Measurements from ENCODE around the gene INIP. TPM values are rescaled to one million over a fixed set of nuclear protein-coding genes. Genes with fewer than 3 reads are reported as not detected.

INIP gene
- total RNA-seq, 1 donor: 15.6 TPM

- no peak for DNase-seq (ENCODE audit: insufficient read length, low spot score, missing footprints)
- H3K79me2 ChIP-seq (ENCODE audit: insufficient read depth, low read length): peaks cover 40% of the 10 kb centered on the region
- peaks cover 3% of the 10 kb centered on the region for H3K36me3 ChIP-seq (ENCODE audit: insufficient read depth, low read length)
Measured at GRCh38 chr9:112705768-112706427, 12.0 kb downstream of the INIP start.

DNA sequence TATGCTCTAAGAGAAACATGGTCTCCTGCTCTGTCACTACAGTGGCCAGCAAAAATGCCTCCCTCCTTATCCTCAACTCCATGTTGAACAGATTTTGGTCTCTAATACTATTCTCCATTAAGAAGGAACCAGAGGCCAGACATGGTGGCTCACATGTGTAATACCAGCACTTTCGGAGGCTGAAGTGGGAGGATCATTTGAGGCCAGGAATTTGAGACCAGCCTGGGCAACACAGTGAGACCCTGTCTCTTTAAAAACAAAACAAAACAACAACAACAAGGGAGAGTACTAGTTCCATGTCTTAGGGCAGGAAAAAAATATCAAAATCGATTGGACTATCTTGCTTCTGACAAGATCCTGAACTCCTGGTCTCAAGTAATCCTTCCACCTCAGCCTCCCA is 14.6 kb downstream of the INIP start:
- Histone ChIP-seq H3K9me3 (ENCODE audit: low read depth, low read length) (no peaks in the 10 kb centered on the region), H3K27me3 (ENCODE audit: insufficient read depth, low read length) (no peaks in the 10 kb centered on the region), H4K20me1 (ENCODE audit: insufficient read depth, low read length) (peaks cover 3% of the 10 kb centered on the region), H3K79me2 (ENCODE audit: insufficient read depth, low read length) (peaks cover 23% of the 10 kb centered on the region), H3K36me3 (ENCODE audit: insufficient read depth, low read length) (no peaks in the 10 kb centered on the region), H2AFZ (ENCODE audit: low read length) (no peak overlapping the region), H3K4me2 (ENCODE audit: insufficient read depth, low read length) (no peak overlapping the region), H3K27ac (ENCODE audit: low read depth, low read length) (no peak overlapping the region), H3K4me3 (ENCODE audit: insufficient read depth, low read length) (no peak overlapping the region), H3K4me1 (ENCODE audit: insufficient read depth, low read length) (peaks cover 3% of the 10 kb centered on the region)
- TF ChIP-seq, protein P1, sequence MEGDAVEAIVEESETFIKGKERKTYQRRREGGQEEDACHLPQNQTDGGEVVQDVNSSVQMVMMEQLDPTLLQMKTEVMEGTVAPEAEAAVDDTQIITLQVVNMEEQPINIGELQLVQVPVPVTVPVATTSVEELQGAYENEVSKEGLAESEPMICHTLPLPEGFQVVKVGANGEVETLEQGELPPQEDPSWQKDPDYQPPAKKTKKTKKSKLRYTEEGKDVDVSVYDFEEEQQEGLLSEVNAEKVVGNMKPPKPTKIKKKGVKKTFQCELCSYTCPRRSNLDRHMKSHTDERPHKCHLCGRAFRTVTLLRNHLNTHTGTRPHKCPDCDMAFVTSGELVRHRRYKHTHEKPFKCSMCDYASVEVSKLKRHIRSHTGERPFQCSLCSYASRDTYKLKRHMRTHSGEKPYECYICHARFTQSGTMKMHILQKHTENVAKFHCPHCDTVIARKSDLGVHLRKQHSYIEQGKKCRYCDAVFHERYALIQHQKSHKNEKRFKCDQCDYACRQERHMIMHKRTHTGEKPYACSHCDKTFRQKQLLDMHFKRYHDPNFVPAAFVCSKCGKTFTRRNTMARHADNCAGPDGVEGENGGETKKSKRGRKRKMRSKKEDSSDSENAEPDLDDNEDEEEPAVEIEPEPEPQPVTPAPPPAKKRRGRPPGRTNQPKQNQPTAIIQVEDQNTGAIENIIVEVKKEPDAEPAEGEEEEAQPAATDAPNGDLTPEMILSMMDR (IDR thresholded peaks at IDR 0.05; ENCODE audit: extremely low read depth, low read depth, low read length): no peak
- DNase-seq (ENCODE audit: insufficient read length, low spot score, missing footprints): no peak

More at GRCh38 chr9:112705768-112706427, 12.0 kb downstream of the INIP start:
- H3K4me1 ChIP-seq (ENCODE audit: insufficient read depth, low read length): no peaks in the 10 kb centered on the region
- peaks cover 3% of the 10 kb centered on the region for H4K20me1 ChIP-seq (ENCODE audit: insufficient read depth, low read length)
- no peak overlapping the region for H2AFZ ChIP-seq (ENCODE audit: low read length)
- no peaks in the 10 kb centered on the region for H3K27me3 ChIP-seq (ENCODE audit: insufficient read depth, low read length)
- TF ChIP-seq, protein P1 (IDR thresholded peaks at IDR 0.05; ENCODE audit: extremely low read depth, low read depth, low read length): peak; percentile 49
- no peak overlapping the region for H3K27ac ChIP-seq (ENCODE audit: low read depth, low read length)
- no peak overlapping the region for H3K4me2 ChIP-seq (ENCODE audit: insufficient read depth, low read length)
- H3K4me3 ChIP-seq (ENCODE audit: insufficient read depth, low read length): no peak overlapping the region
- no peaks in the 10 kb centered on the region for H3K9me3 ChIP-seq (ENCODE audit: low read depth, low read length)

- no peak overlapping the region for H3K4me3 ChIP-seq (ENCODE audit: insufficient read depth, low read length)
- peaks cover 9% of the 10 kb centered on the region for H4K20me1 ChIP-seq (ENCODE audit: insufficient read depth, low read length)
- H3K4me2 ChIP-seq (ENCODE audit: insufficient read depth, low read length): no peak overlapping the region
- no peak overlapping the region for H2AFZ ChIP-seq (ENCODE audit: low read length)
- peak; percentile 38 for DNase-seq (ENCODE audit: insufficient read length, low spot score, missing footprints)
- no peaks in the 10 kb centered on the region for H3K9me3 ChIP-seq (ENCODE audit: low read depth, low read length)
- H3K27me3 ChIP-seq (ENCODE audit: insufficient read depth, low read length): no peaks in the 10 kb centered on the region
- peaks cover 9% of the 10 kb centered on the region for H3K36me3 ChIP-seq (ENCODE audit: insufficient read depth, low read length)
- TF ChIP-seq, protein P1 (IDR thresholded peaks at IDR 0.05; ENCODE audit: extremely low read depth, low read depth, low read length): no peak
- peaks cover 3% of the 10 kb centered on the region for H3K4me1 ChIP-seq (ENCODE audit: insufficient read depth, low read length)
- H3K27ac ChIP-seq (ENCODE audit: low read depth, low read length): peak overlapping the region; percentile 17
- peaks cover 19% of the 10 kb centered on the region for H3K79me2 ChIP-seq (ENCODE audit: insufficient read depth, low read length)
Measured at GRCh38 chr9:112700085-112700484, 17.8 kb downstream of the INIP start.

GRCh38 chr9:112699230-112699629 is 18.7 kb downstream of the INIP start:
- Histone ChIP-seq H3K4me2 (ENCODE audit: insufficient read depth, low read length) (no peak overlapping the region), H3K9me3 (ENCODE audit: low read depth, low read length) (no peaks in the 10 kb centered on the region), H2AFZ (ENCODE audit: low read length) (no peak overlapping the region), H4K20me1 (ENCODE audit: insufficient read depth, low read length) (peaks cover 9% of the 10 kb centered on the region), H3K4me1 (ENCODE audit: insufficient read depth, low read length) (peaks cover 3% of the 10 kb centered on the region), H3K27ac (ENCODE audit: low read depth, low read length) (no peak overlapping the region), H3K79me2 (ENCODE audit: insufficient read depth, low read length) (peaks cover 17% of the 10 kb centered on the region), H3K36me3 (ENCODE audit: insufficient read depth, low read length) (peaks cover 9% of the 10 kb centered on the region), H3K4me3 (ENCODE audit: insufficient read depth, low read length) (no peak overlapping the region), H3K27me3 (ENCODE audit: insufficient read depth, low read length) (no peaks in the 10 kb centered on the region)
- no peak for DNase-seq (ENCODE audit: insufficient read length, low spot score, missing footprints)
- TF ChIP-seq, protein P1 (IDR thresholded peaks at IDR 0.05; ENCODE audit: extremely low read depth, low read depth, low read length): no peak
